HG02970 (cell line): ENCODE results near the gene TAS1R1.
"Not testable (repeated sequence)": the region's sequence is repeated elsewhere in the genome, so short reads cannot be mapped to it uniquely, and the experiment has no call there.

Source experiments
- ATAC-seq: cut with Tn5 transposase; IDR thresholded peaks from one replicate; pipeline ENCODE4 v1.9.1; 2021; ENCODE audit warnings: mild to moderate bottlenecking, moderate library complexity, moderate number of reproducible peaks; ENCODE audit not compliant: unreplicated experiment, low FRiP score

The TAS1R1 gene

GRCh38 chr1:6519935-6520671 lies 35.0 kb upstream of the TAS1R1 start:
- ATAC-seq: no peak

GRCh38 chr1:6521536-6521935 lies 33.6 kb upstream of the TAS1R1 start:
- no peak for ATAC-seq

DNA sequence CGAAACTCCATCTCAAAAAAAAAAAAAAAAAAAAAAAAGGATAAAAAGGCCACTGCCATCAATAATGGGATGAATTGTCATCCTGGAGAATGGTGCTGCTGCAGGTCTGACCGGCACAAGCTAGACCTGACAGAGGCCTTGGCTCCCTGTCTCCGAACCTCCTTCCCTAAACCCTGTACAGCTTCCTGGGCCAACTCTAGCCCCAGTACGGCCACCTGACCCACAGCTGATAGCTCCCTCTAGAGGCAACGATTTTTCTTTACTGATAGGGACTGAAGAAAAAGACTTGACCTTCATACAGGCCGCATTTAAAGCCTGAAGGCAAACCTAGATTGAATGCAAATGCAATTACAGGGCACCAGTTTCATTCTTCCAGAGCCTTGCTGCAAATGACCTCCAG lies 31.5 kb upstream of the TAS1R1 start:
- ATAC-seq: no peak

DNA sequence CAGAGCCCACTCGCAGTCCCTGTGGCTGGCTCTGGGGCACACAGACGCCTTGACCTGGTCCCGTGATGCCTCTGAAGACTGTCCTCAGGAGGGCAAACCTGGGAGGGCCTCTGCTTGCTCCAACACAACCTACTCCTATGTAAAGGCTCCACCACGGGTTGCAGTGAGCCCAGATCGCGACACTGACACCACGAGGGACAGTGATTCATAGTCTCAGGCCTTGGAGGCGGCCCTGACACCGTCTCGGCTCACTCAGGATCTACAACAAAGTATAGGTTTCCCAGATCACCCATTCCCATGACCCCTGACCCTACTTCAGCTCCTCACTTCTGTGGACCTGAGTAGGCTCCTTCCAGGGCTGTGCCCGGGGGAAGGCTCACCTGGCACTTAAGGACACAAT lies 28.8 kb upstream of the TAS1R1 start:
- no peak for ATAC-seq

DNA sequence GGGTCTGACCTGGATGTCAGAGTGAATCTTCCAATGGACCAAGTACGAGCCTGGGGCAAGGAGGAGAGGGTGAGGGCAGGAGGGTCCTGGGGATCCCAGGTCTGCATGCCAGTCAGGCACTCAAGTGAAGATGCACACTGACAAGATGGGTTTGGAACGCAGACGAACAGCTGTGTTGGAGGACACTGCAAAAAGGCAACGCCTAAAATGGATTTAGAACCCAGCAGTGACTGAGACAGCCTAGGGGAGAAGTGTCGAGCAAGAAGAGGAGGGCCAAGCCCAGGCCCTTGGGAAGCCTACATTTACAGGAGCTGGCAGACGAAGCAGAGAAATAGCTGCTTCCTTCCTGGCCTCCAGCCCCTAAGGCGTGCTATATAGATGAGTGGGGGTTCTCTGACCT lies 26.6 kb upstream of the TAS1R1 start:
- ATAC-seq: no peak

DNA sequence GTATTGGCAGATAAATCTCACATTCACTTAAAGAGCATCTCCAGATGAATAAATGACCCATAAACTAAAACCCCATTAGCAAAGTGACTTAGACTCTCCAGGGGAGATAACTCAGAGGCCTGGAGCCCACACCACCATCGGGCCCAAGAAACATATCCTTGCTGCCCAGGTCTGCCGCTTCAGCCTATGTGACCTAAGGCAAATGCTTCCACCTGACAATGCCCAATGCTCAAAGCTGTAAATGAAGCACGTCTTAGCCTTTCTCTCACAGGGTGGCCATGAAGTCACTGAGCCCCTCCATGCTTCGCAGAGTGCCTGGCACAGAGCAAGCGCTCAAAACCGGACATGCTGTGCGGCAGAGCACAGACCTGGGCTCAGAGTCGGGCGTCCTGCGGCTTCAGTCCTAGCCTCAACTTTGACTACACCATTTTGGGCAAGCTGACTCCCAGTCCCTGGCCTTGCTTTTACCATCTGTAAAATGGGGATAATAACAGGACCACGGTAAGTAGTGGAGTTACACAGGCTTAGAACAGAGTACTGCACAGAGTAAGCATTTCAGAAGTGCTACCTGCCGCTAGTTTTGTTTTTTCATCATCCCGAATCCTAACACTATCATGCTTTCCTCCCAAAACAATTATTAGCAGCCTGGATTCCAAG lies 24.5 kb upstream of the TAS1R1 start:
- ATAC-seq: no peak

DNA sequence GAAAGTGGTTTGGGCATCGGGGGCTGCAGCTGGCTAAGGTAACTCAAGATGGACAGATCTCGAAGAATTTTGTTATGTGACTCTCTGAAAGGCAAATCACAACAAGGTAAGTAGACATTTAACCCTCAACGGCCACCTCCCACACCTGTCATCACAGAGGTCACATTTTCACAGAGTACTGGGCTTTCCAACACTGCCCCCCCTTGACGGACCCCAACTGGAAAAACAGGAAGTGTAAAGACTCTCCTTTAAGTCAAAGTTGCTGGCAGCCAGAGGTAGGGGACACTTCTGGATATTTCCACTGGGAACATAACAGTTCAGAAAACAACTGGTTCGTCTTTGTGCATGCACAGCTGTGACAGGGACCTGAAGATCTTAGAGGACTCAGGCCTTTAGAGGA lies 23.1 kb upstream of the TAS1R1 start:
- ATAC-seq: no peak

DNA sequence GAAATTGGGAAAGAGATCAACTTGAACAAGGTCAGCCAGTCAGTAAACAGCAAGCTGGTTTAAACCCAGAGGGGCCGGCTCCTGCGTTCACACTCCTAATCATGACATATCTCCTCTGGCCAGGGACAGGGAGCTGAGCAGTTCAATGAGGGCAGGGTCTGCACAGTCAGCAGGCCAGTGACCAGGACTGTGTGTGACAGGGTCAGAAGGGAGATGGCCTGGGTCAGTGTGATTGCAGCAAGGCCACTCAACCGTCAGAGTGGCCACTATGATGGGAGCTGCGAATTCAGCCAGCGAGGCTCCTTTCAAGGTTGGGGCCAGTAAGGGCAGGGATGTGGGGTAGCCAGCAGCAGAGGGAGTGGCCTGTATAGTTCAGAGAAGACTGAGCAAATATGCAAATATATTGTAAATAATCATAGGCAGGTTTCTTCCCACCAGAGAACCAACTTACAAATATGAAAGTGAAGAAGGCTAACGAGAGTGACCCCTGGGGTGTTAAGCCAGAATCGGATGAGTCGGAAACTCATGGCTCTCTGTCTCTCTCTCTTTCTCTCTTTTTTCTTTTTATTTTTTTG lies 20.8 kb upstream of the TAS1R1 start:
- ATAC-seq: no peak

GRCh38 chr1:6535214-6535613 lies 19.9 kb upstream of the TAS1R1 start:
- ATAC-seq: no peak

GRCh38 chr1:6536291-6536690 lies 18.8 kb upstream of the TAS1R1 start:
- ATAC-seq: no peak

- ATAC-seq: no peak
These were observed 16.2 kb upstream of the TAS1R1 start for GRCh38 chr1:6538956-6539355.

DNA sequence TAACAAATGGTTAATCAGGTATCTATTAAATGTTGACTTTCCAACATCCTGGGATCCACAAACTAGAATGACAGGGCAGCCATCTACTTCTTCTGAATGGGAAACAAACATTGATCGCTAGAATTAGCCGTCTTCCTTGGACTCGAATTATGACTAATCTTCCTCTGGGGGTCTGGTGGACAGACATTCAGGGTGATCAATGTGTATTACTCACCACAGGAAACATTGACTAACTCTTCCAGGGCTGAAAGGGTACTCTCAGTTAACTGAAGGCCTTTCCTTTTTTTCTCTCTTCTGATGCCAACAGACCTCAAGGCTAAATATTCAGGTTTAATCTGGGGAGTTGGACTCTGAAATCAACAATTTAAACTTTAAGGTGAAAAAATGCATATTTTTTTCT lies 10.3 kb upstream of the TAS1R1 start:
- no peak for ATAC-seq

DNA sequence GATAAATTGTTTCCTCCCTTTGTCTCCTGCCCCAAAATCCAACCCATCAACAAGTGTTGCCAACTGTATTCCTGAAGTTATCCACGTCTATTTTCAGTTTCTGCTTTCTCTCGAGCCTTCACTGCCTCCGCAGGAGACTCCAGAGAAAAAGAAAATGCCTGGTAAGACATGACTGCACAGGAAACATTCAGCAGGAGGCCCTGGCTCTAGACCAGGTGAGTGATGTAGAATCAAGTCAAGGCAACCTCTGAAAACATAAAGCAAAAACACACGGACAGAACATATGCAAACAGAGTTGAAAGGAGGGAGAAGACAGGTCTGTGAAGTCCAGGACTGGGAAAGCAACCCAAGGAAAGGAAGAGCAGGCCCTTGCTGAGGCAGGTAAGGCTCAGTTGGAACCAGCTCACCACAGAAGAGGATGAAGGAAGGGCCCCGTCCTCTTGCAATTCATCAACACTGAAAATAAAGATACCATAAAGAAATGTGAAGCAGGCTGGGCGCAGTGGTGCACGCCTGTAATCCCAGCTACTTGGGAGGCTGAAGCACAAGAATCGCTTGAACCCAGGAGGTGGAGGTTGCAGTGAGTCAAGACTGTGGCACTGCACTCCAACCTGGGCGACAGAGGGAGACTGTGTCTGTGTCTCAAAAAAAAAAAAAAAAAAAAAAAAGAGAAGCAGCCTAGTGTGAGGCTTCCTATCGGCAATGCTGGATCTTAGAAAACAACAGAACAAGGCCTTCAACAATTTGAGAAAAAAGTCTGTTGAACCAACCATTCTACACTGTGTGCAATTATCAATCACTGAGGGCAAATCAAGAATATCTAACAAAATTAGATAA lies 9.6 kb upstream of the TAS1R1 start:
- no peak for ATAC-seq

DNA sequence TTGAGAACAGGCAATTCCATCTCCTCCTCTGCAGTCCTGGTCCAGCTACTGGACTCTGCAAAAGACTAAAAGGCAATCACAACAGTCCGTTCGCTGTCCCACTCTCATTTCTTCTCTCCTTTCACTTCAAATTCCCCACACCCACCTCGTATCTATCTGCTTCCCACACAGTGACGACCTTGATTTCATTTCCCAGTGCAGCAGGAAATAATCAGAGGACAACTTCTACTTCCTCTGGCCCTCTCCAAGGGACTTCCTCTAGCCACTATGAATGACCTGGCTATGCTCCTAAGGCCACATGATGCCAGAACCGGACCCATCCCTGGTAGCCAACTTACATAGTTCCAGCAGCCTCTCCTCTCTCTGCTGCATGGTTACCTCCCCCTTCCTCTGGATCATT lies 8.8 kb upstream of the TAS1R1 start:
- no peak for ATAC-seq

GRCh38 chr1:6547301-6547700 lies 7.8 kb upstream of the TAS1R1 start:
- ATAC-seq: no peak

GRCh38 chr1:6554031-6554906 lies 838 bp upstream of the TAS1R1 start, which contains the start of gene NOL9:
NOL9 (minus strand) TSS chr1:6554513; CDS start chr1:6554502, 11 bp downstream.
- ATAC-seq: peak; percentile 95

DNA sequence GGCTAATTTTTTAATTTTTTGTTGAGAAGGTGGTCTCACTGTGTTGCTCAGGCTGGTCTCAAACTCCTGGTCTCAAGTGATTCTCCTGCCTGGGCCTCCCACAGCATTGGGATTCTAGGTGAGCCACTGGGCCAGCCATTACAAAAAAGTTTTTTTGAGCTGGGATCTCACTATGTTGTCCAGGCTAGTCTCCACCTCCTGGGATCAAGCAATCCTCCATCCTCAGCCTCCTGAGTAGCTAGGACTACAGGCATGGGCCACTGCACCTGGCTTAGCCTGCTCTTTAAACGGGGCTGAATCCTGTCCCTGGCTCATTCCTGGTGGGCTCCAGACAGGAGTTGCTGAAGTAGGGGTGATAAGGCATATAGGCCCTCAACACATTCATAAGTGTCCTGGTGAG lies 2.5 kb downstream of the TAS1R1 start:
- no peak for ATAC-seq

GRCh38 chr1:6559161-6559560 lies 4.1 kb downstream of the TAS1R1 start:
- ATAC-seq: not testable (repeated sequence)

GRCh38 chr1:6560267-6560666 lies 5.2 kb downstream of the TAS1R1 start:
- no peak for ATAC-seq

- no peak for ATAC-seq
These were observed 13.9 kb downstream of the TAS1R1 start for GRCh38 chr1:6569033-6569432.
